HG02938 (cell line): ENCODE measurements around the gene TUBA3E.
"Not testable (repeated sequence)": the region's sequence is repeated elsewhere in the genome, so short reads cannot be mapped to it uniquely, and the experiment has no call there.

Experiments used
- ATAC-seq: cut with Tn5 transposase; IDR thresholded peaks from one replicate; pipeline ENCODE4 v1.9.1; 2021; ENCODE audit warnings: mild to moderate bottlenecking, moderate library complexity; ENCODE audit not compliant: unreplicated experiment

The TUBA3E gene

GRCh38 chr2:130198343-130198742, at the start of gene TUBA3E:
Gene TUBA3E (minus strand): TSS chr2:130198439. CDS start chr2:130198360, 79 bp downstream.
- no peak for ATAC-seq

- no peak for ATAC-seq
Measured at GRCh38 chr2:130246430-130246829, 48.2 kb upstream of the TUBA3E start.

GRCh38 chr2:130245976-130246375, 47.7 kb upstream of the TUBA3E start:
- no peak for ATAC-seq

- no peak for ATAC-seq
Measured at GRCh38 chr2:130243359-130243758, 45.1 kb upstream of the TUBA3E start.

- no peak for ATAC-seq
Measured at GRCh38 chr2:130241041-130241707, 42.9 kb upstream of the TUBA3E start.

GRCh38 chr2:130239581-130239980, 41.3 kb upstream of the TUBA3E start:
- not testable (repeated sequence) for ATAC-seq

GRCh38 chr2:130233066-130233465, 34.8 kb upstream of the TUBA3E start:
- not testable (repeated sequence) for ATAC-seq

GRCh38 chr2:130231656-130232055, 33.4 kb upstream of the TUBA3E start:
- no peak for ATAC-seq

- not testable (repeated sequence) for ATAC-seq
Measured at GRCh38 chr2:130230907-130231306, 32.7 kb upstream of the TUBA3E start.

- not testable (repeated sequence) for ATAC-seq
Measured at GRCh38 chr2:130230376-130230775, 32.1 kb upstream of the TUBA3E start.

GRCh38 chr2:130229161-130229510, 30.9 kb upstream of the TUBA3E start:
- not testable (repeated sequence) for ATAC-seq

- not testable (repeated sequence) for ATAC-seq
Measured at GRCh38 chr2:130228467-130229160, 30.4 kb upstream of the TUBA3E start.

GRCh38 chr2:130228005-130228404, 29.8 kb upstream of the TUBA3E start:
- not testable (repeated sequence) for ATAC-seq

- peak; percentile 76 for ATAC-seq
Measured at GRCh38 chr2:130222523-130222922, 24.3 kb upstream of the TUBA3E start.

- not testable (repeated sequence) for ATAC-seq
Measured at GRCh38 chr2:130220505-130220904, 22.3 kb upstream of the TUBA3E start.

- ATAC-seq: not testable (repeated sequence)
Measured at GRCh38 chr2:130219147-130219546, 20.9 kb upstream of the TUBA3E start.

GRCh38 chr2:130207051-130207450, 8.8 kb upstream of the TUBA3E start:
- not testable (repeated sequence) for ATAC-seq

GRCh38 chr2:130203150-130203549, 4.9 kb upstream of the TUBA3E start:
- not testable (repeated sequence) for ATAC-seq

- not testable (repeated sequence) for ATAC-seq
Measured at GRCh38 chr2:130202518-130202917, 4.3 kb upstream of the TUBA3E start.

- not testable (repeated sequence) for ATAC-seq
Measured at GRCh38 chr2:130196052-130196451, 2.2 kb downstream of the TUBA3E start.

- not testable (repeated sequence) for ATAC-seq
Measured at GRCh38 chr2:130195089-130195635, 3.1 kb downstream of the TUBA3E start.

GRCh38 chr2:130193824-130194223, 4.4 kb downstream of the TUBA3E start:
- not testable (repeated sequence) for ATAC-seq
